H9 (cell line): ENCODE measurements around the gene FBXO17. TPM values are rescaled to one million over a fixed set of nuclear protein-coding genes. Genes with fewer than 3 reads are reported as not detected.

Source experiments
- DNase-seq: peaks from one replicate; pipeline ENCODE4 v3.0.0-alpha.2; 2017
- H2AFZ ChIP-seq: one replicate; pipeline ENCODE4 v1.6.1; 2013; ENCODE audit warnings: mild to moderate bottlenecking, low read length, control low read depth, moderate library complexity
- H2AK5ac ChIP-seq: 2 replicates; pipeline ENCODE4 v1.6.1; 2013; ENCODE audit warnings: low read length, control low read depth, mixed read lengths; ENCODE audit not compliant: insufficient read length
- H2BK120ac ChIP-seq: one replicate; pipeline ENCODE4 v1.6.1; 2013; ENCODE audit warnings: low read depth, mild to moderate bottlenecking, low read length, control low read depth, inconsistent platforms; ENCODE audit not compliant: poor library complexity, severe bottlenecking
- H2BK12ac ChIP-seq: 2 replicates; pipeline ENCODE4 v1.6.1; 2013; ENCODE audit warnings: low read length, control low read depth, mixed read lengths, low read depth; ENCODE audit not compliant: insufficient read length
- H2BK15ac ChIP-seq: 2 replicates; pipeline ENCODE4 v1.6.1; 2013; ENCODE audit warnings: low read depth, low read length, control low read depth
- H2BK20ac ChIP-seq: one replicate; pipeline ENCODE4 v1.6.1; 2013; ENCODE audit warnings: low read depth, mild to moderate bottlenecking, low read length, control low read depth, inconsistent platforms; ENCODE audit not compliant: poor library complexity, severe bottlenecking
- H2BK5ac ChIP-seq: 2 replicates; pipeline ENCODE4 v1.6.1; 2013; ENCODE audit warnings: low read length, control low read depth, mixed read lengths; ENCODE audit not compliant: insufficient read length
- H3K14ac ChIP-seq: 2 replicates; pipeline ENCODE4 v1.6.1; 2013; ENCODE audit warnings: low read length, control low read depth; ENCODE audit not compliant: insufficient read depth
- H3K18ac ChIP-seq: 2 replicates; pipeline ENCODE4 v1.6.1; 2013; ENCODE audit warnings: low read depth, mild to moderate bottlenecking, mixed read lengths, low read length, control low read depth; ENCODE audit not compliant: insufficient read length
- H3K23ac ChIP-seq: 2 replicates; pipeline ENCODE4 v1.6.1; 2013; ENCODE audit warnings: low read length, control low read depth, mixed read lengths, low read depth; ENCODE audit not compliant: insufficient read length
- H3K23me2 ChIP-seq: 2 replicates; pipeline ENCODE4 v1.6.1; 2013; ENCODE audit warnings: low read depth, mild to moderate bottlenecking, mixed read lengths, low read length, control low read depth; ENCODE audit not compliant: insufficient read length, poor library complexity, severe bottlenecking
- H3K27ac ChIP-seq: 2 replicates; pipeline ENCODE4 v1.5.1; 2013; ENCODE audit warnings: low read length, control low read depth, mixed read lengths, low read depth; ENCODE audit not compliant: insufficient read length
- H3K27me3 ChIP-seq: 2 replicates; pipeline ENCODE4 v1.6.1; 2013; ENCODE audit warnings: low read length, control low read depth, inconsistent platforms; ENCODE audit not compliant: insufficient read depth
- H3K4ac ChIP-seq: 2 replicates; pipeline ENCODE4 v1.6.1; 2013; ENCODE audit warnings: low read depth, mild to moderate bottlenecking, control low read depth, inconsistent platforms, low read length, moderate library complexity
- H3K4me1 ChIP-seq: 2 replicates; pipeline ENCODE4 v1.6.1; 2013; ENCODE audit warnings: low read length, control low read depth, inconsistent platforms; ENCODE audit not compliant: insufficient read depth
- H3K4me2 ChIP-seq: 2 replicates; pipeline ENCODE4 v1.6.1; 2013; ENCODE audit warnings: low read length, control low read depth, mixed read lengths; ENCODE audit not compliant: insufficient read length, insufficient read depth
- H3K56ac ChIP-seq: 2 replicates; pipeline ENCODE4 v1.6.1; 2013; ENCODE audit warnings: low read depth, mild to moderate bottlenecking, mixed read lengths, low read length, control low read depth; ENCODE audit not compliant: insufficient read length
- H3K79me1 ChIP-seq: 2 replicates; pipeline ENCODE4 v1.6.1; 2013; ENCODE audit warnings: low read depth, mild to moderate bottlenecking, moderate library complexity, low read length, control low read depth, inconsistent platforms; ENCODE audit not compliant: insufficient read depth, poor library complexity, severe bottlenecking
- H3K79me2 ChIP-seq: 2 replicates; pipeline ENCODE4 v1.6.1; 2013; ENCODE audit warnings: low read length, control low read depth, inconsistent platforms; ENCODE audit not compliant: insufficient read depth
- H3K9ac ChIP-seq: 2 replicates; pipeline ENCODE4 v1.6.1; 2013; ENCODE audit warnings: low read length, control low read depth, mixed read lengths; ENCODE audit not compliant: insufficient read length; ENCODE audit errors: extremely low read depth
- H3K9me3 ChIP-seq: one replicate; pipeline ENCODE4 v1.6.1; 2013; ENCODE audit warnings: low read depth, low read length, inconsistent platforms; ENCODE audit not compliant: control insufficient read depth
- H3T11ph ChIP-seq: one replicate; pipeline ENCODE4 v1.6.1; 2013; ENCODE audit warnings: mild to moderate bottlenecking, low read length, control low read depth, inconsistent platforms
- H4K20me1 ChIP-seq: one replicate; pipeline ENCODE4 v1.6.1; 2013; ENCODE audit not compliant: control insufficient read depth, insufficient read length, insufficient read depth
- H4K5ac ChIP-seq: 2 replicates; pipeline ENCODE4 v1.6.1; 2013; ENCODE audit warnings: low read depth, mild to moderate bottlenecking, mixed read lengths, low read length, control low read depth; ENCODE audit not compliant: insufficient read length
- H4K8ac ChIP-seq: replicated peaks from 2 replicates; pipeline ENCODE4 v1.6.1; 2013; ENCODE audit warnings: low read length, control low read depth, mixed read lengths, low read depth; ENCODE audit not compliant: insufficient read length
- H4K91ac ChIP-seq: 2 replicates; pipeline ENCODE4 v1.6.1; 2013; ENCODE audit warnings: low read depth, mild to moderate bottlenecking, moderate library complexity, mixed read lengths, low read length, control low read depth; ENCODE audit not compliant: insufficient read length
- H3K27ac Mint-ChIP-seq, 3 experiments: 2 replicates in 2 of 3; 3 replicates in 1 of 3; pipeline ENCODE4 v1.8.0; 2020 to 2021; ENCODE audit warnings: mixed read lengths in 3 of 3, mild to moderate bottlenecking in 1 of 3, moderate library complexity in 1 of 3
- H3K27me3 Mint-ChIP-seq: 2 replicates; pipeline ENCODE4 v1.8.0; 2021; ENCODE audit warnings: low read depth, mild to moderate bottlenecking, moderate library complexity, mixed read lengths
- H3K36me3 Mint-ChIP-seq, 3 experiments: 2 replicates in 2 of 3; 3 replicates in 1 of 3; pipeline ENCODE4 v1.8.0; 2020 to 2021; ENCODE audit warnings: low read depth in 3 of 3, mixed read lengths in 3 of 3; ENCODE audit not compliant: insufficient read depth in 1 of 3
- H3K4me1 Mint-ChIP-seq, 2 experiments: 2 replicates each; pipeline ENCODE4 v1.8.0; 2020; ENCODE audit warnings: mixed read lengths in 2 of 2
- H3K4me3 Mint-ChIP-seq, 2 experiments: 2 replicates in 1 of 2; 3 replicates in 1 of 2; pipeline ENCODE4 v1.8.0; 2020 to 2021; ENCODE audit warnings: mild to moderate bottlenecking in 2 of 2, mixed read lengths in 2 of 2, moderate library complexity in 1 of 2
- H3K9me3 Mint-ChIP-seq, 2 experiments: 2 replicates in 1 of 2; 3 replicates in 1 of 2; pipeline ENCODE4 v1.8.0; 2020; ENCODE audit warnings: mild to moderate bottlenecking in 2 of 2, mixed read lengths in 2 of 2, moderate library complexity in 1 of 2
- WGBS: extraction: QIAGEN DNeasy Blood & Tissue Kit; methylation state at CpG from one replicate; pipeline ENCODE4 v1.1.7; 2013; ENCODE audit warnings: missing lambda C conversion rate, low lambda C conversion rate, mixed read lengths; ENCODE audit not compliant: insufficient read length; ENCODE audit errors: extremely low coverage; 5-methylcytosine and 5-hydroxymethylcytosine counted together
- total RNA-seq: library from RNA; stranded (reverse); gene quantifications from 2 replicates; pipeline ENCODE4 v1.2.1, GENCODE V29; 2021
- TF ChIP-seq, protein P1 (sequence below): fragments of 200-600 bp; sonication (generic); conservative IDR thresholded peaks from 3 replicates; pipeline ENCODE4 v1.8.0; 2021; ENCODE audit warnings: antibody characterized with exemption, mild to moderate bottlenecking

The FBXO17 gene
- total RNA-seq, 1 experiment from 2014 or later: 25.5 TPM

DNA sequence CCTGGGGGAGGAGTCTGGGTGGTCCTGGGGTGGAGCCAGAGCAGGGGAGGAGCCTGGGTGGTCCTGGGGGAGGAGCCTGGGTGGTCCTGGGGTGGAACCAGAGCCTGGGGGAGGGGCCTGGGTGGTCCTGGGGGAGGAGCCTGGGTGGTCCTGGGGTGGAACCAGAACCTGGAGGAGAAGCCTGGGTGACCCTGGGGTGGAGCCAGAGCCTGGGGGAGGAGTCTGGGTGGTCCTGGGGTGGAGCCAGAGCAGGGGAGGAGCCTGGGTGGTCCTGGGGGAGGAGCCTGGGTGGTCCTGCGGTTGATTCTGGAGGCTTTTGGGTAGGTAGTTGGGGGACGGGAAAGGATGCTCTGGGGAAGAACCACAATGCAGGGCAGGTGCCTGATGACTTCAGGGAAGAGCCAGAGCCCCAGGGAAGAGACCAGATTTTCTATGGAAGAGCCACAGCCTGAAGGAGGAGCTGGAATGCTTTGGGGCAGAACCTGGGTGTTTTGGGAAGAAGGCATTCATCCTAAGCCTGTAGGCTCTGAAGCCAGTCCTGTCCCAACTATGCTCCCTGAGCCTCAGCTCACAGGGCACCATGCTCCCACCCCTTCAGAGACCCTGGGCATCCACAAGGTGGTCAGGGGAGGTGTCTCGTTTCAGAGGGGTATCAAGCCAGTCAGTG lies 29.8 kb downstream of the FBXO17 start:
- Histone ChIP-seq H3K18ac (no peak overlapping the region), H3K4ac (no peak overlapping the region), H3K23ac (no peak overlapping the region), H3K27ac (no peak overlapping the region), H4K5ac (no peak overlapping the region), H3K9ac (no peak overlapping the region), H4K91ac (no peak overlapping the region), H2AK5ac (no peak overlapping the region), H3K56ac (no peak overlapping the region), H2AFZ (no peak overlapping the region), H3K14ac (no peak overlapping the region), H2BK15ac (no peak overlapping the region), H2BK5ac (no peak overlapping the region), H3K4me2 (no peak overlapping the region), H3K27me3 (no peaks in the 10 kb centered on the region), H3K9me3 (no peaks in the 10 kb centered on the region), H3K23me2 (no peaks in the 10 kb centered on the region), H3K79me2 (no peaks in the 10 kb centered on the region), H4K8ac (no peak overlapping the region), H2BK20ac (no peak overlapping the region), H2BK120ac (no peak overlapping the region), H3K4me1 (no peaks in the 10 kb centered on the region), H4K20me1 (no peaks in the 10 kb centered on the region), H3T11ph (no peak overlapping the region), H2BK12ac (no peak overlapping the region), H3K79me1 (no peaks in the 10 kb centered on the region)
- Mint-ChIP-seq H3K4me3 (no peak overlapping the region), H3K36me3 (peaks cover 13 to 34% (median 34%) of the 10 kb centered on the region in 3 experiments), H3K9me3 (no peaks in the 10 kb centered on the region; a peak in 1 of 5 replicates), H3K27ac (no peak overlapping the region), H3K27me3 (peaks cover 18% of the 10 kb centered on the region), H3K4me1 (peaks cover 6% of the 10 kb centered on the region in 2 experiments; a peak in 3 of 4 replicates)
- WGBS: no CpG with 5 or more reads among the region's 3 CpGs
- DNase-seq: peak; percentile 42
- TF ChIP-seq, protein P1, sequence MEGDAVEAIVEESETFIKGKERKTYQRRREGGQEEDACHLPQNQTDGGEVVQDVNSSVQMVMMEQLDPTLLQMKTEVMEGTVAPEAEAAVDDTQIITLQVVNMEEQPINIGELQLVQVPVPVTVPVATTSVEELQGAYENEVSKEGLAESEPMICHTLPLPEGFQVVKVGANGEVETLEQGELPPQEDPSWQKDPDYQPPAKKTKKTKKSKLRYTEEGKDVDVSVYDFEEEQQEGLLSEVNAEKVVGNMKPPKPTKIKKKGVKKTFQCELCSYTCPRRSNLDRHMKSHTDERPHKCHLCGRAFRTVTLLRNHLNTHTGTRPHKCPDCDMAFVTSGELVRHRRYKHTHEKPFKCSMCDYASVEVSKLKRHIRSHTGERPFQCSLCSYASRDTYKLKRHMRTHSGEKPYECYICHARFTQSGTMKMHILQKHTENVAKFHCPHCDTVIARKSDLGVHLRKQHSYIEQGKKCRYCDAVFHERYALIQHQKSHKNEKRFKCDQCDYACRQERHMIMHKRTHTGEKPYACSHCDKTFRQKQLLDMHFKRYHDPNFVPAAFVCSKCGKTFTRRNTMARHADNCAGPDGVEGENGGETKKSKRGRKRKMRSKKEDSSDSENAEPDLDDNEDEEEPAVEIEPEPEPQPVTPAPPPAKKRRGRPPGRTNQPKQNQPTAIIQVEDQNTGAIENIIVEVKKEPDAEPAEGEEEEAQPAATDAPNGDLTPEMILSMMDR: no peak
